Measurements from ENCODE around the gene ADAMTS7. TPM values are rescaled to one million over a fixed set of nuclear protein-coding genes. Genes with fewer than 3 reads are reported as not detected.
A peak's percentile ranks its signal among the peaks of the same experiment; 100 is the strongest.
"Not testable (repeated sequence)": the region's sequence is repeated elsewhere in the genome, so short reads cannot be mapped to it uniquely, and the experiment has no call there.

Gene ADAMTS7
- total RNA-seq, 1 experiment from 2014 or later: 12.0 TPM

GRCh38 chr15:78768096-78768495 lies 43.2 kb downstream of the ADAMTS7 start:
- H3K36me3 ChIP-seq (ENCODE audit: control insufficient read depth in 1 of 2, insufficient read depth in 2 of 2, low read length in 2 of 2): no peaks in the 10 kb centered on the region
- H3K27me3 ChIP-seq (ENCODE audit: insufficient read depth, low read length): no peaks in the 10 kb centered on the region
- intact Hi-C loops (cut with micrococcal nuclease): no loop called here
- no peaks in the 10 kb centered on the region for H3K9me3 ChIP-seq (ENCODE audit: control insufficient read depth in 1 of 2, insufficient read depth in 1 of 2, low read depth in 1 of 2, low read length in 2 of 2)
- H3K9me2 ChIP-seq (ENCODE audit: insufficient read depth): no peaks in the 10 kb centered on the region
- ChIA-PET CTCF (no interaction called here), POLR2A (no interaction called here), RAD21 (ENCODE audit: low non-redundant PET in 1 of 2, low total read pairs in 2 of 2, uncharacterized antibody in 2 of 2, unreplicated experiment in 2 of 2) (no interaction called here)
- H2AFZ ChIP-seq (ENCODE audit: low read depth, low read length, poor library complexity, severe bottlenecking): no peak overlapping the region
- DNase-seq (ENCODE audit: low read depth, low spot score) (no peak), ATAC-seq (no peak)
- TF ChIP-seq SRF (IDR thresholded peaks at IDR 0.05; ENCODE audit: low read depth): no peak
- no peak overlapping the region for H3K9ac ChIP-seq (ENCODE audit: low read length)
- H4K20me1 ChIP-seq (ENCODE audit: insufficient read depth): no peaks in the 10 kb centered on the region
- H3K4me1 ChIP-seq (ENCODE audit: control insufficient read depth in 1 of 2, insufficient read depth in 2 of 2, low read length in 2 of 2): no peaks in the 10 kb centered on the region
- no peak overlapping the region for H3K4me3 ChIP-seq (replicated peaks in 1 of 2; ENCODE audit: low read depth in 1 of 2, low read length in 2 of 2)
- H3K79me2 ChIP-seq (ENCODE audit: insufficient read depth, low read length): no peaks in the 10 kb centered on the region
- no TSS peak for BruUV-seq (replicated peaks)
- no peak overlapping the region for H3K4me2 ChIP-seq (ENCODE audit: low read length)
- H3K27ac ChIP-seq (ENCODE audit: low read depth, low read length): no peak overlapping the region

GRCh38 chr15:78767331-78767951 lies 43.8 kb downstream of the ADAMTS7 start:
- Histone ChIP-seq H3K27me3 (ENCODE audit: insufficient read depth, low read length) (no peaks in the 10 kb centered on the region), H2AFZ (ENCODE audit: low read depth, low read length, poor library complexity, severe bottlenecking) (no peak overlapping the region), H3K4me2 (ENCODE audit: low read length) (no peak overlapping the region), H3K79me2 (ENCODE audit: insufficient read depth, low read length) (no peaks in the 10 kb centered on the region), H3K4me1 (ENCODE audit: control insufficient read depth in 1 of 2, insufficient read depth in 2 of 2, low read length in 2 of 2) (no peaks in the 10 kb centered on the region), H3K36me3 (ENCODE audit: control insufficient read depth in 1 of 2, insufficient read depth in 2 of 2, low read length in 2 of 2) (no peaks in the 10 kb centered on the region), H3K4me3 (replicated peaks in 1 of 2; ENCODE audit: low read depth in 1 of 2, low read length in 2 of 2) (no peak overlapping the region), H3K27ac (ENCODE audit: low read depth, low read length) (no peak overlapping the region), H3K9ac (ENCODE audit: low read length) (no peak overlapping the region), H4K20me1 (ENCODE audit: insufficient read depth) (no peaks in the 10 kb centered on the region), H3K9me2 (ENCODE audit: insufficient read depth) (no peaks in the 10 kb centered on the region), H3K9me3 (ENCODE audit: control insufficient read depth in 1 of 2, insufficient read depth in 1 of 2, low read depth in 1 of 2, low read length in 2 of 2) (no peaks in the 10 kb centered on the region)
- peak; percentile 50 for ATAC-seq
- ChIA-PET POLR2A (no interaction called here), RAD21 (ENCODE audit: low non-redundant PET in 1 of 2, low total read pairs in 2 of 2, uncharacterized antibody in 2 of 2, unreplicated experiment in 2 of 2) (no interaction called here), CTCF (no interaction called here)
- intact Hi-C loops (cut with micrococcal nuclease): no loop called here
- no peak for TF ChIP-seq SIN3A (IDR thresholded peaks at IDR 0.05; ENCODE audit: low read depth)
- TF ChIP-seq, protein P1, sequence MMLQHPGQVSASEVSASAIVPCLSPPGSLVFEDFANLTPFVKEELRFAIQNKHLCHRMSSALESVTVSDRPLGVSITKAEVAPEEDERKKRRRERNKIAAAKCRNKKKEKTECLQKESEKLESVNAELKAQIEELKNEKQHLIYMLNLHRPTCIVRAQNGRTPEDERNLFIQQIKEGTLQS (IDR thresholded peaks at IDR 0.05): no peak
- peak in 2 of 3 experiments; percentile 17 to 21; a peak in 2 of 6 replicates for TF ChIP-seq CTCF (IDR thresholded peaks at IDR 0.05 in 2 of 3, conservative IDR thresholded peaks at IDR 0.05 in 1 of 3; ENCODE audit: borderline replicate concordance in 1 of 3, insufficient read depth in 1 of 3, low read depth in 2 of 3, low read length in 2 of 3)
- no peak for TF ChIP-seq YY1 (IDR thresholded peaks at IDR 0.05; ENCODE audit: extremely low read depth, insufficient replicate concordance, low read depth, low read length)
- DNase-seq (ENCODE audit: low read depth, low spot score): no peak
- BruUV-seq (replicated peaks): no TSS peak

- POLR2A ChIA-PET; ATAC-seq; BruUV-seq (replicated peaks): not testable (repeated sequence)
These were observed 44.6 kb downstream of the ADAMTS7 start for GRCh38 chr15:78766641-78767071.

More at GRCh38 chr15:78766641-78767071, 44.6 kb downstream of the ADAMTS7 start:
- H3K9me3 ChIP-seq (ENCODE audit: control insufficient read depth in 1 of 2, insufficient read depth in 1 of 2, low read depth in 1 of 2, low read length in 2 of 2); H3K79me2 ChIP-seq (ENCODE audit: insufficient read depth, low read length); H3K36me3 ChIP-seq (ENCODE audit: control insufficient read depth in 1 of 2, insufficient read depth in 2 of 2, low read length in 2 of 2); H3K4me1 ChIP-seq (ENCODE audit: control insufficient read depth in 1 of 2, insufficient read depth in 2 of 2, low read length in 2 of 2); H3K9ac ChIP-seq (ENCODE audit: low read length); H2AFZ ChIP-seq (ENCODE audit: low read depth, low read length, poor library complexity, severe bottlenecking); CTCF ChIA-PET; intact Hi-C loops (cut with micrococcal nuclease); RAD21 ChIA-PET (ENCODE audit: low non-redundant PET in 1 of 2, low total read pairs in 2 of 2, uncharacterized antibody in 2 of 2, unreplicated experiment in 2 of 2); H3K4me2 ChIP-seq (ENCODE audit: low read length); H3K27me3 ChIP-seq (ENCODE audit: insufficient read depth, low read length); H4K20me1 ChIP-seq (ENCODE audit: insufficient read depth); H3K4me3 ChIP-seq (replicated peaks in 1 of 2; ENCODE audit: low read depth in 1 of 2, low read length in 2 of 2); DNase-seq (ENCODE audit: low read depth, low spot score); H3K9me2 ChIP-seq (ENCODE audit: insufficient read depth); H3K27ac ChIP-seq (ENCODE audit: low read depth, low read length): not testable (repeated sequence)

All from HCT116 (cell line).